Trophoblast cell (in vitro differentiated cells and primary cell): ENCODE data around the gene TAF11.
"Not testable (repeated sequence)": the region's sequence is repeated elsewhere in the genome, so short reads cannot be mapped to it uniquely, and the experiment has no call there.

Experiments used
- DNase-seq, 2 donors: peaks; one replicate each; pipeline ENCODE4 v3.0.0-alpha.2; 2016
- H2AFZ ChIP-seq: 2 replicates; pipeline ENCODE4 v1.6.1; 2013; ENCODE audit warnings: low read length, moderate library complexity, mild to moderate bottlenecking; ENCODE audit not compliant: insufficient read depth, poor library complexity
- H2AK5ac ChIP-seq: 2 replicates; pipeline ENCODE4 v1.6.1; 2013; ENCODE audit warnings: mild to moderate bottlenecking, low read length
- H2BK120ac ChIP-seq: 2 replicates; pipeline ENCODE4 v1.6.1; 2013; ENCODE audit warnings: low read length, mild to moderate bottlenecking, moderate library complexity; ENCODE audit not compliant: insufficient read depth, poor library complexity
- H2BK12ac ChIP-seq: 2 replicates; pipeline ENCODE4 v1.6.1; 2013; ENCODE audit warnings: mild to moderate bottlenecking, low read length, moderate library complexity
- H2BK5ac ChIP-seq: 2 replicates; pipeline ENCODE4 v1.6.1; 2013; ENCODE audit warnings: low read length, low read depth, moderate library complexity, mild to moderate bottlenecking; ENCODE audit not compliant: poor library complexity
- H3K14ac ChIP-seq: 2 replicates; pipeline ENCODE4 v1.6.1; 2013; ENCODE audit warnings: mild to moderate bottlenecking, low read length
- H3K18ac ChIP-seq: 2 replicates; pipeline ENCODE4 v1.6.1; 2013; ENCODE audit warnings: mild to moderate bottlenecking, low read length
- H3K23ac ChIP-seq: 2 replicates; pipeline ENCODE4 v1.6.1; 2013; ENCODE audit warnings: low read length
- H3K27ac ChIP-seq: 2 replicates; pipeline ENCODE4 v1.5.1; 2013; ENCODE audit warnings: low read depth, mild to moderate bottlenecking, inconsistent platforms, low read length, moderate library complexity
- H3K27me3 ChIP-seq: 2 replicates; pipeline ENCODE4 v1.6.1; 2013; ENCODE audit warnings: inconsistent platforms, mild to moderate bottlenecking, low read length, moderate library complexity; ENCODE audit not compliant: insufficient read depth
- H3K36me3 ChIP-seq, 2 experiments: 1 replicate in 1 of 2; 2 replicates in 1 of 2; pipeline ENCODE4 v1.6.1; 2013; ENCODE audit warnings: low read length in 2 of 2, mild to moderate bottlenecking in 2 of 2, moderate library complexity in 1 of 2; ENCODE audit not compliant: insufficient read depth in 2 of 2, control insufficient read depth in 1 of 2
- H3K4ac ChIP-seq: 2 replicates; pipeline ENCODE4 v1.6.1; 2013; ENCODE audit warnings: low read depth, mild to moderate bottlenecking, low read length, moderate library complexity
- H3K4me1 ChIP-seq, 2 experiments: 1 replicate in 1 of 2; 2 replicates in 1 of 2; pipeline ENCODE4 v1.6.1; 2013; ENCODE audit warnings: low read length in 2 of 2, mild to moderate bottlenecking in 2 of 2, moderate library complexity in 1 of 2; ENCODE audit not compliant: insufficient read depth in 2 of 2, control insufficient read depth in 1 of 2
- H3K4me2 ChIP-seq: 2 replicates; pipeline ENCODE4 v1.6.1; 2013; ENCODE audit warnings: inconsistent platforms, mild to moderate bottlenecking, low read length, moderate library complexity
- H3K4me3 ChIP-seq: 2 replicates; pipeline ENCODE4 v1.5.1; 2013; ENCODE audit warnings: mild to moderate bottlenecking, low read depth, low read length, inconsistent platforms
- H3K79me1 ChIP-seq: one replicate; pipeline ENCODE4 v1.6.1; 2013; ENCODE audit warnings: low read length
- H3K79me2 ChIP-seq: 2 replicates; pipeline ENCODE4 v1.6.1; 2013; ENCODE audit warnings: low read length, mild to moderate bottlenecking; ENCODE audit not compliant: control insufficient read depth, insufficient read depth, poor library complexity
- H3K9ac ChIP-seq: 2 replicates; pipeline ENCODE4 v1.6.1; 2013; ENCODE audit warnings: mild to moderate bottlenecking, low read length
- H3K9me3 ChIP-seq: 2 replicates; pipeline ENCODE4 v1.6.1; 2013; ENCODE audit warnings: low read depth, mild to moderate bottlenecking, control low read depth, inconsistent platforms, low read length; ENCODE audit not compliant: insufficient read depth
- H4K12ac ChIP-seq: 2 replicates; pipeline ENCODE4 v1.6.1; 2013; ENCODE audit warnings: low read depth, mild to moderate bottlenecking, low read length, moderate library complexity
- H4K8ac ChIP-seq: 2 replicates; pipeline ENCODE4 v1.6.1; 2013; ENCODE audit warnings: low read depth, mild to moderate bottlenecking, low read length, moderate library complexity
- H4K91ac ChIP-seq: one replicate; pipeline ENCODE4 v1.6.1; 2013; ENCODE audit warnings: low read depth, mild to moderate bottlenecking, low read length, moderate library complexity
- WGBS: extraction: QIAGEN DNeasy Blood & Tissue Kit; methylation state at CpG from one replicate; pipeline ENCODE4 v1.1.7; 2013; ENCODE audit warnings: missing lambda C conversion rate; ENCODE audit not compliant: insufficient read length, insufficient coverage; ENCODE audit errors: extremely low coverage; 5-methylcytosine and 5-hydroxymethylcytosine counted together

The TAF11 gene

DNA sequence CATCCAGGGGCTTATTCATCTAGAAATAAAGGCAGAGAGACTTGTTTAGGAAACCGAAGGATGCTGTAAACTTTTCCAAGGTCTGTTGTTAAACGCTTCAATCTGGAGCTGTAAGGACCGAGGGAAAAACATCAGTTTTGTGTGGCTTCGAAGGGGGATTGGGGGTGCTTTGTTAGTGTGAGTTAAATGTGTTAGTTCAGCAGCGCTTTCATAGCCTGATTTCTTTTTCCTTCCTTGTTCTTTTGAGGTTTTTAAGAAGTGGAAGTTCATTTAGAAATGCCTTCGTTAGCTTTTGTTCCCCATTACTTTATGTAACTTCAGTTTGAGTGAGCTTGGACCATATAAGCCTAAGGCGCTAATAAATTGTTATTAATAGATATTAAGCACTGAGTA, 2.7 kb upstream of the TAF11 start:
- Histone ChIP-seq H3K36me3 (no peaks in the 10 kb centered on the region), H2BK12ac (no peak overlapping the region), H3K4ac (peak overlapping the region; percentile 40), H2AK5ac (no peak overlapping the region), H3K4me3 (no peak overlapping the region), H3K27ac (no peak overlapping the region), H3K27me3 (no peaks in the 10 kb centered on the region), H3K9me3 (no peaks in the 10 kb centered on the region), H4K12ac (no peak overlapping the region), H3K23ac (no peak overlapping the region), H3K4me2 (peak overlapping the region; percentile 82), H4K91ac (no peak overlapping the region), H3K9ac (no peak overlapping the region), H2BK120ac (no peak overlapping the region), H3K4me1 (peaks cover 0 to 1% of the 10 kb centered on the region in 2 experiments), H3K79me2 (peaks cover 9% of the 10 kb centered on the region), H3K79me1 (peaks cover 6% of the 10 kb centered on the region), H2BK5ac (no peak overlapping the region), H4K8ac (no peak overlapping the region), H3K14ac (no peak overlapping the region), H3K18ac (no peak overlapping the region), H2AFZ (no peak overlapping the region)
- no CpG with 5 or more reads among the region's 7 CpGs for WGBS
- no peak for DNase-seq

DNA sequence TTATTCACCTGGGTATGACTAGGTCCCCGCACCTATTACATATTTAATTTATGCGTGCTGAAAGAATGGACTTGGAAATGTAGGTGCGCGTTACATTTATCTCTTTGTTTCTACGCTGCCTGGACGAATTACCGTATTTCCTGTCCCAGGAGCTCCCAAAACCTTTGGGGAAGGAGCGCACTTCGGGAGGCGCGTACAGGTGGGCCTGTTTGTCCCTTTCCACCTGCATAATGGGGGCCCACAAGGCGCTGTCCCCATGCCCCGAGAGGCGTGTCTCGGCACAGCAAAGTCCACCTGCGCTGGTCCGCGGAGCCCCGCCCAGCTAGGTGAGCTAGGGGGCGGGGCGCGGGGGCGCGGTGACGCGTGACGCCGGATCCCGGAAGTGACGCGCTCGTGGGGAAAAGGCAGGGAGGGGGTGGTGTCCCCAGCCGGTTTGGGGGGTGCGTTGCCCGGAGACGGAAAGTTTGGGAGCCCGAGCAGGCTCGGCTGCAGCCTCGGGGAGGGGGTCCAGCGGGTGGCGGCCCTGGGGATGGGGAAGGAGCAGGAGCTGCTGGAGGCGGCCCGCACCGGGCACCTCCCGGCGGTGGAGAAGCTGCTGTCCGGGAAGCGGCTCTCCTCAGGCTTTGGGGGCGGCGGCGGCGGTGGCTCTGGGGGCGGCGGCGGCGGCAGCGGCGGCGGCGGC, 1.2 kb upstream of the TAF11 start, which contains the start of gene ANKS1A:
TSS of gene ANKS1A (plus strand) at position 382 of the 682 bp plus-strand sequence. CDS start at position 530, 148 bp downstream.
- H2BK12ac ChIP-seq, result no peak within 1 kb of the TSS
- peak within 1 kb of the TSS; percentile 59 for H2BK5ac ChIP-seq
- peaks cover 6% of the 10 kb centered on the region for H3K79me1 ChIP-seq
- no peaks in the 10 kb centered on the region for H3K9me3 ChIP-seq
- peak within 1 kb of the TSS; percentile 94 for H3K4me3 ChIP-seq
- WGBS, result no CpG with 5 or more reads among the region's 60 CpGs
- DNase-seq, result peak; percentile 72 to 88
- H4K91ac ChIP-seq, result peak within 1 kb of the TSS; percentile 75
- H3K4me2 ChIP-seq, result peak within 1 kb of the TSS; percentile 88
- peaks cover 9% of the 10 kb centered on the region for H3K79me2 ChIP-seq
- H3K27ac ChIP-seq, result peak within 1 kb of the TSS; percentile 24
- H3K27me3 ChIP-seq, result no peaks in the 10 kb centered on the region
- no peak within 1 kb of the TSS for H2AK5ac ChIP-seq
- H3K18ac ChIP-seq, result peak within 1 kb of the TSS; percentile 45
- H3K4ac ChIP-seq, result peak within 1 kb of the TSS; percentile 69
- peak within 1 kb of the TSS; percentile 80 for H2AFZ ChIP-seq
- peak within 1 kb of the TSS; percentile 83 for H3K9ac ChIP-seq
- peak within 1 kb of the TSS; percentile 91 for H4K8ac ChIP-seq
- H3K36me3 ChIP-seq, result no peaks in the 10 kb centered on the region
- H3K14ac ChIP-seq, result peak within 1 kb of the TSS; percentile 41
- H3K23ac ChIP-seq, result no peak within 1 kb of the TSS
- H3K4me1 ChIP-seq, result peaks cover 0 to 1% of the 10 kb centered on the region in 2 experiments
- H4K12ac ChIP-seq, result peak within 1 kb of the TSS; percentile 77
- H2BK120ac ChIP-seq, result peak within 1 kb of the TSS; percentile 49

DNA sequence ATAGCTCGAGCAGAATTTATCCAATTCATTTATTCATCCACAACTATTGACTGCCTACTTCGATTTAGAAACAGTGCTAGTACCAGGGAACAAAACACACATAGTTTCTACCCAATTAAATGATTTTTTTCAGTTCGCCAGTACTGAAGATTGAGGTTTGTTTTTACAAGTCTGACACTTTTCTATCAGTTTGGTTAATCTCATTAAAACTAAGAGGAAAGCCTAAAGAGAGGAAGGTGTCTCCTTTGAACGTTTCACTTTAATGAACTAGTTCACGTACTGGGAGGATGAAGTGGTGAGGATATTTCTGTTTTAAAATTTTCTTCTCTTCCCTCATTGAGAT, 643 bp upstream of the TAF11 start:
- no peak overlapping the region for H2AK5ac ChIP-seq
- H2AFZ ChIP-seq, result peak overlapping the region; percentile 50
- peak overlapping the region; percentile 88 for H3K4me2 ChIP-seq
- peak overlapping the region; percentile 24 for H3K27ac ChIP-seq
- H3K79me2 ChIP-seq, result peaks cover 9% of the 10 kb centered on the region
- H3K9me3 ChIP-seq, result no peaks in the 10 kb centered on the region
- no peak overlapping the region for H3K18ac ChIP-seq
- H2BK5ac ChIP-seq, result no peak overlapping the region
- H3K27me3 ChIP-seq, result no peaks in the 10 kb centered on the region
- no peak for DNase-seq
- peaks cover 6% of the 10 kb centered on the region for H3K79me1 ChIP-seq
- H3K23ac ChIP-seq, result no peak overlapping the region
- no peak overlapping the region for H3K4ac ChIP-seq
- no peak overlapping the region for H4K8ac ChIP-seq
- WGBS, result no CpG with 5 or more reads among the region's 5 CpGs
- no peak overlapping the region for H2BK12ac ChIP-seq
- H3K14ac ChIP-seq, result no peak overlapping the region
- no peaks in the 10 kb centered on the region for H3K36me3 ChIP-seq
- H3K9ac ChIP-seq, result peak overlapping the region; percentile 55
- H4K12ac ChIP-seq, result no peak overlapping the region
- H3K4me3 ChIP-seq, result no peak overlapping the region
- H4K91ac ChIP-seq, result no peak overlapping the region
- H3K4me1 ChIP-seq, result peaks cover 0 to 1% of the 10 kb centered on the region in 2 experiments
- H2BK120ac ChIP-seq, result no peak overlapping the region

- not testable (repeated sequence) for H4K12ac ChIP-seq, H3K36me3 ChIP-seq, H2BK120ac ChIP-seq, H2BK12ac ChIP-seq, H3K79me2 ChIP-seq, H2AFZ ChIP-seq, H3K4ac ChIP-seq, H3K9me3 ChIP-seq, H3K9ac ChIP-seq, H4K8ac ChIP-seq, H3K27me3 ChIP-seq, H3K4me2 ChIP-seq, H3K79me1 ChIP-seq, H3K4me3 ChIP-seq, H3K14ac ChIP-seq, H3K18ac ChIP-seq, H3K27ac ChIP-seq, H2BK5ac ChIP-seq, H3K23ac ChIP-seq, H4K91ac ChIP-seq, H2AK5ac ChIP-seq, H3K4me1 ChIP-seq
- DNase-seq, result peak in 1 of 2 donors; percentile 37
- WGBS, result no CpG with 5 or more reads among the region's 15 CpGs
Measured at GRCh38 chr6:34885837-34886236, 2.0 kb downstream of the TAF11 start.
